ENCODE data around the gene GPR137.

- TF ChIP-seq CTCF (IDR thresholded peaks at IDR 0.05) (no peak), POLR2AphosphoS5 (IDR thresholded peaks at IDR 0.05) (no peak)
These were observed 34.9 kb downstream of the GPR137 start for GRCh38 chr11:64320556-64320955.

Data from transverse colon (tissue), 4 donors.